Esophagus muscularis mucosa (tissue), 4 donors: ENCODE measurements around the gene CDH2. TPM values are rescaled to one million over a fixed set of nuclear protein-coding genes. Genes with fewer than 3 reads are reported as not detected.

Experiments used
- DNase-seq: peaks from one replicate; pipeline ENCODE4 v3.0.0-alpha.2; 2017; ENCODE audit errors: extremely low spot score
- H3K27ac ChIP-seq, 4 donors: fragments of 200-600 bp; sonication (generic); replicated peaks in 1 of 4; 1 replicate in 3 of 4; 2 replicates in 1 of 4; pipeline ENCODE4 v1.5.1; 2016 to 2019; ENCODE audit warnings: mild to moderate bottlenecking in 1 of 4
- H3K27me3 ChIP-seq, 4 donors: fragments of 200-600 bp; sonication (generic); one replicate each; pipeline versions ENCODE4 v1.5.1 to v1.6.0; 2016 to 2019
- H3K36me3 ChIP-seq, 4 donors: fragments of 200-600 bp; sonication (generic); one replicate each; pipeline ENCODE4 v1.5.1; 2016 to 2019
- H3K4me1 ChIP-seq, 4 donors: fragments of 200-600 bp; sonication (generic); one replicate each; pipeline ENCODE4 v1.5.1; 2016 to 2019
- H3K4me3 ChIP-seq, 4 donors: fragments of 200-600 bp; sonication (generic); 1 replicate in 2 of 4; 2 replicates in 2 of 4; pipeline ENCODE4 v1.5.1; 2016 to 2019; ENCODE audit warnings: mild to moderate bottlenecking in 4 of 4, moderate library complexity in 1 of 4
- H3K9me3 ChIP-seq, 4 donors: fragments of 200-600 bp; sonication (generic); 1 replicate in 3 of 4; 2 replicates in 1 of 4; pipeline ENCODE4 v1.5.1; 2016 to 2019
- EP300 ChIP-seq: sonication (generic); formaldehyde crosslinking; IDR thresholded peaks from one replicate; pipeline ENCODE4 v1.6.1; 2017; ENCODE audit warnings: antibody characterized with exemption
- POLR2A ChIP-seq: fragments of 450-650 bp; IDR thresholded peaks from one replicate; pipeline ENCODE4 v1.6.1; 2017; ENCODE audit warnings: antibody characterized with exemption, moderate library complexity, mild to moderate bottlenecking, low read depth
- POLR2AphosphoS5 ChIP-seq, 2 donors: sonication (generic); formaldehyde crosslinking; IDR thresholded peaks; one replicate each; pipeline ENCODE4 v1.6.1; 2017; ENCODE audit warnings: antibody characterized with exemption in 2 of 2
- WGBS: methylation state at CpG from one replicate; pipeline ENCODE4 v1.1.5; 2018; 5-methylcytosine and 5-hydroxymethylcytosine counted together
- intact Hi-C: fragments of 100-400 bp; cut with DNase I; formaldehyde crosslinking; loops from one replicate; pipeline ENCODE4 v1.15.1; 2023
- total RNA-seq, 4 donors: library from RNA; depleted of rRNA; stranded (reverse); fragments of >200 nt; gene quantifications; one replicate each; pipeline versions ENCODE4 v1.1.0 to v1.2.1, GENCODE V29; 2016
- TF ChIP-seq, protein P1 (sequence below), 3 experiments: fragments of 200-600 bp in 2 of 3; fragments of 450-650 bp in 1 of 3; sonication (generic) in 2 of 3; IDR thresholded peaks; one replicate each; pipeline ENCODE4 v1.5.1; 2017 to 2019; ENCODE audit warnings: antibody characterized with exemption in 3 of 3, mild to moderate bottlenecking in 2 of 3, moderate library complexity in 1 of 3

The CDH2 gene
- total RNA-seq, 4 donors from 2014 or later: 10.9 to 17.4 (median 13.6) TPM

DNA sequence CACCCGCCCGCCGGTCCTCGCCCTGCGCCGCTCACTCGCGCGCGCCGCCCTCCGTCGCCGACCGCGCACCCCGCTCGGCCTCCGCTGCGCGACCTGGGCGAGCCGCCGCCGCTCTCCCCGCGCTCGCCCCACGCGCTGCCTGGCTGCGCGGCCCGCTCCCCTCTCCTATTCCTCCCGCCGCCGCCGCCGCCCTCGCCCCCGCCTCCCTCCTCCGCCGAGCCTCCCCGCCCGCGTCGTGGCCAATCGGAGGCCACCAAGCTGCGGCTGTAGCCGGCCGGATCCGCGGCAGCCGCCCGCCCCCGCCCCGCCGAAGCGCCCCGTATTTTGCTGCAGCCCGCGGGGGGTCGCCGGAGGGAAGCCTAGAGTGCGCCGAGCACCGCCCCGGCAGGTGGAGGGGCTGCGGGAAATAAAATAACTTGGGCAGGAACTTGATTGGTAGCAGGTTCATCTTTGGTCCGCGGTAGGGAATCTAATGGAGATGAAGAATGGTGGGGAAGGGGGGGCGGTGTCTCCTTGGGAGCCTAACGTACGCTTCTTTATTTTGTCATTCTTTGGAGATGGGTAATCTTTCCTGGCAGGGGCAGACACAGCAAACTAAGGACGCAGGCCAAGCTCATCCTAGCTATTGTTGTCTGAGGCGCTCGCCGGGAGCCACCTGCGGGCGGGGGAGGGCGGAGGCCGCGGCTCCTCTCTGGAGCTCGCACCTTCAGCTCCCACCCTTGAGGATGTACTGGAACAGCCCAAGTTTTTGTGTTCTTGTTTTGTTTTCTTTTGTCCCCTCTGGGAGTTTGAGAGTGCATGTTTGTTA, 1.1 kb upstream of the CDH2 start:
- H3K27ac ChIP-seq: peak overlapping the region; percentile 69 to 80 (median 78)
- intact Hi-C loops: no loop called here
- peak; percentile 62 for DNase-seq
- H3K27me3 ChIP-seq: peaks cover 0 to 62% (median 12%) of the 10 kb centered on the region in 4 donors
- peaks cover 0 to 3% (median 0%) of the 10 kb centered on the region in 4 donors for H3K36me3 ChIP-seq
- WGBS: 2% methylated on average over 29 of the region's 83 CpGs
- peak overlapping the region; percentile 63 to 68 (median 64) for H3K4me3 ChIP-seq
- H3K9me3 ChIP-seq: no peaks in the 10 kb centered on the region
- H3K4me1 ChIP-seq: peaks cover 0 to 40% (median 31%) of the 10 kb centered on the region in 4 donors
- no peak for TF ChIP-seq EP300
- TF ChIP-seq, protein P1, sequence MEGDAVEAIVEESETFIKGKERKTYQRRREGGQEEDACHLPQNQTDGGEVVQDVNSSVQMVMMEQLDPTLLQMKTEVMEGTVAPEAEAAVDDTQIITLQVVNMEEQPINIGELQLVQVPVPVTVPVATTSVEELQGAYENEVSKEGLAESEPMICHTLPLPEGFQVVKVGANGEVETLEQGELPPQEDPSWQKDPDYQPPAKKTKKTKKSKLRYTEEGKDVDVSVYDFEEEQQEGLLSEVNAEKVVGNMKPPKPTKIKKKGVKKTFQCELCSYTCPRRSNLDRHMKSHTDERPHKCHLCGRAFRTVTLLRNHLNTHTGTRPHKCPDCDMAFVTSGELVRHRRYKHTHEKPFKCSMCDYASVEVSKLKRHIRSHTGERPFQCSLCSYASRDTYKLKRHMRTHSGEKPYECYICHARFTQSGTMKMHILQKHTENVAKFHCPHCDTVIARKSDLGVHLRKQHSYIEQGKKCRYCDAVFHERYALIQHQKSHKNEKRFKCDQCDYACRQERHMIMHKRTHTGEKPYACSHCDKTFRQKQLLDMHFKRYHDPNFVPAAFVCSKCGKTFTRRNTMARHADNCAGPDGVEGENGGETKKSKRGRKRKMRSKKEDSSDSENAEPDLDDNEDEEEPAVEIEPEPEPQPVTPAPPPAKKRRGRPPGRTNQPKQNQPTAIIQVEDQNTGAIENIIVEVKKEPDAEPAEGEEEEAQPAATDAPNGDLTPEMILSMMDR (IDR thresholded peaks at IDR 0.05): no peak
- no peak for TF ChIP-seq POLR2AphosphoS5 (IDR thresholded peaks at IDR 0.05)
- no peak for TF ChIP-seq POLR2A

DNA sequence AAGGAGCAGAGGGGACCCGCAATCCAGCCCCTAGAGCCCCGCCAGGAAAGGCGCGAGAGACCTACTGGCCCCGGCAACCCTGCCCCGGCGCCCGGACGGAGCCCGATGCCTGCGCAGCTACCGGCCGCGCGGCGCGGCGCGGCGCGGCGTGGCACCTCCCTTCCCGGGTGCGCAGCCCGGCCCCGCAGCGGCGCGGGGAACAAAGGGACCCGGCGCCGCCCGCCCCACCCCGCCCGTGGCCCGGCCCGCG, 307 bp downstream of the CDH2 start:
- intact Hi-C loops: no loop called here
- TF ChIP-seq EP300: no peak
- TF ChIP-seq POLR2AphosphoS5 (IDR thresholded peaks at IDR 0.05): no peak
- no peak for TF ChIP-seq POLR2A
- TF ChIP-seq, protein P1 (IDR thresholded peaks at IDR 0.05): no peak
- Histone ChIP-seq H3K27ac (peak overlapping the region; percentile 69 to 80 (median 77)), H3K36me3 (peaks cover 0 to 3% (median 0%) of the 10 kb centered on the region in 4 donors), H3K9me3 (no peaks in the 10 kb centered on the region), H3K27me3 (peaks cover 0 to 74% (median 12%) of the 10 kb centered on the region in 4 donors), H3K4me1 (peaks cover 0 to 40% (median 31%) of the 10 kb centered on the region in 4 donors), H3K4me3 (peak overlapping the region; percentile 63 to 68 (median 64))
- WGBS: 0% methylated on average over 5 of the region's 38 CpGs
- no peak for DNase-seq

DNA sequence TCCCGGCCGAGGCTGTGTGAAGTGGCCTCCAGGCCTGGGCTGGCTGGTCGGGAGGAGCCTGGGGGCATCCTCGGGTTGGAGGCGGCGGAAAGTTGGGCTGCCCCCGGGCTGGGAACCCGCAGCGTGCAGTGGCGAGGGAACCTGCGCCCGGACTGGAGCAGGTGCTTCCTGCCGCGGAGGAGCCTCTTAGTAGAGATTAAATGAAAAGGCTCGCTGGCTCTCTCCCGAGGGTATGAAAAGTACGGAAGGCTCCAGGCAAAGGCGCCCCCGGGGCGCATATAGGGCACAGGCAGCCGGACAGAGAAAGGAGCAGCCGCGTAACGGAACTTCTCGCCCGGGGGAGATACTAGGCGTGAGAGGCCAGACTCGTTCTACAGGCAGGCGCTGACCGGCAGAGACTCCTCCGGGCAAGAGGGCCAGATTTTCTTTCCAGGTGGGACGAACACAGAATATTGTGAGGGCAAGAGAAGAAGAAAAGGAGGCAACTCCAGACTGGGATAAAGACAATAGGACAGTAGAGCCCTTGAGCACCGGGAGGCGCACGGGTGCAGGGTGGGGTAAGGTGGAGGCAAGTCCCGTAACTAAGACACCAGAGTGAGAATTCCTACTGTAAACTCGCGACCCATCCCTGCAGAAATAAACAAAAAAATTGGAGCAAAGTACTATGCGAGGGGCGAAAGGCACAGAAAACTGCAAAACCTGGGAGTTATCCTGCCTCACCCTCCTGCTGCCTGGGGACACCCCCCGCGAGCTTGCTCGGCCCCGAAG, 816 bp downstream of the CDH2 start:
- peak overlapping the region; percentile 69 to 80 (median 77) for H3K27ac ChIP-seq
- under 1% methylated on average over 20 of the region's 44 CpGs for WGBS
- DNase-seq: peak; percentile 86
- peaks cover 0 to 40% (median 31%) of the 10 kb centered on the region in 4 donors for H3K4me1 ChIP-seq
- TF ChIP-seq POLR2A (no peak), EP300 (no peak), POLR2AphosphoS5 (IDR thresholded peaks at IDR 0.05) (no peak)
- TF ChIP-seq, protein P1 (IDR thresholded peaks at IDR 0.05): no peak
- peaks cover 0 to 78% (median 12%) of the 10 kb centered on the region in 4 donors for H3K27me3 ChIP-seq
- H3K36me3 ChIP-seq: peaks cover 0 to 3% (median 0%) of the 10 kb centered on the region in 4 donors
- peak overlapping the region; percentile 63 to 68 (median 64) for H3K4me3 ChIP-seq
- intact Hi-C loops: no loop called here
- H3K9me3 ChIP-seq: no peaks in the 10 kb centered on the region

DNA sequence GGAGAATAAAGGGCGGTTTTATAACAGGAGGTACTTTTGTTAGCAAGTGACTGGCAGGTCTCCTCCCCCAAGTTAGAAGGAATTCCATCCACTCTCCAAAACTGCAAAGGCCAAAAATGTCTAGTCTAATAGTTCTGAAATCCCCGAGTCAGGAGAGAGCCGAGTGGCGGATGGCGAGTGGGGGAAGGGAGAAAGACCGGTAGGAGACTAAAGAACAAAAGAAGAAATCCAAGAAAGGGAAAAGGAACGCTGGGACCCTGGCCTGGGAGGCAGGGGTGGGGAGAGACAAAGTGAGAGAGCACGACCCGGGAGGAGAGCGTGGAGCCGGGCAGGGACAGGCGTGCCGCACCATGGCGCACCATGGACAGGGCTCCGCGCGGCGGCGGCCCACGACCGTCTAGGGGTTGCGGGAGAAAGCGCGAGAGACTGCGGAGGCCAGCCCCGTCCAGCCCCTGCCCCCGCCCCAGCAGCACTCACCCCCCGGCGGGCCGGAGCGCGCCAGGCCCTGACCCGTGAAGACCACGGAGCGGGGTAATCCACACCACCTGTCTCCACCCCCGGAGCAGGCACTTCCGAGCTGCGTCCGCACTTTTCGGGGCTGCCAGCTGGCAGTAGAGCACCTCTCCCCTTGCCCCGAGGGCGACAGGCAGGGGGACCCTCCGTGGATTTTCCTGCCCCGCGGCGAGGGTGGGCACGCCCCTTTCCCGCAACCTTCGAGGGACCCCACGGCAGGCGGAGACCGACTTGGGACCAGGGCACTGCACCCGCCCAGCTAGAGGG, 1.6 kb downstream of the CDH2 start:
- H3K27me3 ChIP-seq: peaks cover 0 to 85% (median 12%) of the 10 kb centered on the region in 4 donors
- TF ChIP-seq, protein P1 (IDR thresholded peaks at IDR 0.05): no peak
- TF ChIP-seq EP300: no peak
- H3K4me3 ChIP-seq: peak overlapping the region; percentile 63 to 68 (median 64)
- 5% methylated on average over 36 of the region's 53 CpGs for WGBS
- no peaks in the 10 kb centered on the region for H3K9me3 ChIP-seq
- peak; percentile 19 for DNase-seq
- peak overlapping the region; percentile 69 to 80 (median 77) for H3K27ac ChIP-seq
- intact Hi-C loops: no loop called here
- peaks cover 0 to 3% (median 0%) of the 10 kb centered on the region in 4 donors for H3K36me3 ChIP-seq
- H3K4me1 ChIP-seq: peaks cover 0 to 40% (median 31%) of the 10 kb centered on the region in 4 donors
